HG02678 (cell line): ENCODE measurements around the gene RNASE7.
"Not testable (repeated sequence)": the region's sequence is repeated elsewhere in the genome, so short reads cannot be mapped to it uniquely, and the experiment has no call there.

ENCODE experiments used
- ATAC-seq: cut with Tn5 transposase; IDR thresholded peaks from one replicate; pipeline ENCODE4 v1.9.1; 2021; ENCODE audit warnings: mild to moderate bottlenecking, moderate library complexity; ENCODE audit not compliant: unreplicated experiment

Gene RNASE7

GRCh38 chr14:21041676-21042433 lies at the start of gene RNASE7:
Gene RNASE7 (plus strand): TSS chr14:21042362. CDS start chr14:21042993, 631 bp downstream.
- no peak for ATAC-seq

- no peak for ATAC-seq
Measured at GRCh38 chr14:20996521-20996920, 45.6 kb upstream of the RNASE7 start.

- ATAC-seq = no peak
Measured at GRCh38 chr14:20997115-20997514, 45.0 kb upstream of the RNASE7 start.

GRCh38 chr14:20997564-20997963 lies 44.6 kb upstream of the RNASE7 start:
- ATAC-seq = no peak

- no peak for ATAC-seq
Measured at GRCh38 chr14:20998139-20998538, 44.0 kb upstream of the RNASE7 start.

GRCh38 chr14:20998674-20999366 lies 43.3 kb upstream of the RNASE7 start, which contains the start of gene SLC39A2:
Gene SLC39A2 (plus strand): TSS chr14:20999293. CDS start chr14:20999447, 154 bp downstream.
- ATAC-seq = no peak

GRCh38 chr14:20999591-20999990 lies 42.6 kb upstream of the RNASE7 start:
- ATAC-seq = no peak

GRCh38 chr14:21001218-21001617 lies 40.9 kb upstream of the RNASE7 start:
- no peak for ATAC-seq

GRCh38 chr14:21003788-21004346 lies 38.3 kb upstream of the RNASE7 start:
- no peak for ATAC-seq

GRCh38 chr14:21009721-21010120 lies 32.4 kb upstream of the RNASE7 start:
- ATAC-seq = not testable (repeated sequence)

GRCh38 chr14:21011136-21011535 lies 31.0 kb upstream of the RNASE7 start:
- ATAC-seq = no peak

GRCh38 chr14:21014761-21015190 lies 27.4 kb upstream of the RNASE7 start:
- ATAC-seq = no peak

- ATAC-seq = no peak
Measured at GRCh38 chr14:21015312-21015711, 26.9 kb upstream of the RNASE7 start.

GRCh38 chr14:21016413-21017190 lies 25.6 kb upstream of the RNASE7 start:
- ATAC-seq = no peak

- ATAC-seq = no peak
Measured at GRCh38 chr14:21017528-21018245, 24.5 kb upstream of the RNASE7 start.

GRCh38 chr14:21018286-21018685 lies 23.9 kb upstream of the RNASE7 start:
- ATAC-seq = no peak

GRCh38 chr14:21018781-21019180 lies 23.4 kb upstream of the RNASE7 start:
- no peak for ATAC-seq

- no peak for ATAC-seq
Measured at GRCh38 chr14:21019366-21019765, 22.8 kb upstream of the RNASE7 start.

GRCh38 chr14:21020977-21021545 lies 21.1 kb upstream of the RNASE7 start:
- no peak for ATAC-seq

GRCh38 chr14:21022686-21023085 lies 19.5 kb upstream of the RNASE7 start:
- no peak for ATAC-seq
